ENCODE measurements around the gene ATP8B1.

DNA sequence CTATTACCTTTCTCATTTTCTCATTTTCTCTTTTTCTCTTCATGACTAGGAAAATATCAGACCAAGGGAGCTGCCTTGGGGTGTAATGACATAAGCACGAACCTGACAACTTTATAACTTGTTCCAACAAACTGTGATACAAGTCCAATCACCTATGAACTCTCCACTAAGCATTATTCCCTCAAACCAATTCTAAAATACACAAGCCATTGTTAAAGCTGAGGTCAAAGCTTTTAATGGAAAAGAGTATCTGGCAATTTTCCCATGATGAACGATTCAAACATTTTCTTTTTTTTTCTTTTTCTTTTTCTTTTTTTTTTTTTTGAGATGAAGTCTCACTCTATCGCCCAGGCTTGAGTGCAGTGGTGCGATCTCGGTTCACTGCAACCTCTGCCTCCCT lies 133.1 kb downstream of the ATP8B1 start:
- TF ChIP-seq, protein P1, sequence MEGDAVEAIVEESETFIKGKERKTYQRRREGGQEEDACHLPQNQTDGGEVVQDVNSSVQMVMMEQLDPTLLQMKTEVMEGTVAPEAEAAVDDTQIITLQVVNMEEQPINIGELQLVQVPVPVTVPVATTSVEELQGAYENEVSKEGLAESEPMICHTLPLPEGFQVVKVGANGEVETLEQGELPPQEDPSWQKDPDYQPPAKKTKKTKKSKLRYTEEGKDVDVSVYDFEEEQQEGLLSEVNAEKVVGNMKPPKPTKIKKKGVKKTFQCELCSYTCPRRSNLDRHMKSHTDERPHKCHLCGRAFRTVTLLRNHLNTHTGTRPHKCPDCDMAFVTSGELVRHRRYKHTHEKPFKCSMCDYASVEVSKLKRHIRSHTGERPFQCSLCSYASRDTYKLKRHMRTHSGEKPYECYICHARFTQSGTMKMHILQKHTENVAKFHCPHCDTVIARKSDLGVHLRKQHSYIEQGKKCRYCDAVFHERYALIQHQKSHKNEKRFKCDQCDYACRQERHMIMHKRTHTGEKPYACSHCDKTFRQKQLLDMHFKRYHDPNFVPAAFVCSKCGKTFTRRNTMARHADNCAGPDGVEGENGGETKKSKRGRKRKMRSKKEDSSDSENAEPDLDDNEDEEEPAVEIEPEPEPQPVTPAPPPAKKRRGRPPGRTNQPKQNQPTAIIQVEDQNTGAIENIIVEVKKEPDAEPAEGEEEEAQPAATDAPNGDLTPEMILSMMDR (conservative IDR thresholded peaks at IDR 0.05; ENCODE audit: low read depth, low read length), result no peak
- TF ChIP-seq EZH2 (IDR thresholded peaks at IDR 0.05; ENCODE audit: low read length, unreplicated experiment), result no peak
- no peak for TF ChIP-seq EZH2phosphoT487 (IDR thresholded peaks at IDR 0.05; ENCODE audit: borderline replicate concordance, low read length)
